ENCODE measurements around the gene KIDINS220. TPM values are rescaled to one million over a fixed set of nuclear protein-coding genes. Genes with fewer than 3 reads are reported as not detected.
A peak's percentile ranks its signal among the peaks of the same experiment; 100 is the strongest.

KIDINS220 gene
- total RNA-seq, 1 donor from 2014 or later, result 109 TPM

DNA sequence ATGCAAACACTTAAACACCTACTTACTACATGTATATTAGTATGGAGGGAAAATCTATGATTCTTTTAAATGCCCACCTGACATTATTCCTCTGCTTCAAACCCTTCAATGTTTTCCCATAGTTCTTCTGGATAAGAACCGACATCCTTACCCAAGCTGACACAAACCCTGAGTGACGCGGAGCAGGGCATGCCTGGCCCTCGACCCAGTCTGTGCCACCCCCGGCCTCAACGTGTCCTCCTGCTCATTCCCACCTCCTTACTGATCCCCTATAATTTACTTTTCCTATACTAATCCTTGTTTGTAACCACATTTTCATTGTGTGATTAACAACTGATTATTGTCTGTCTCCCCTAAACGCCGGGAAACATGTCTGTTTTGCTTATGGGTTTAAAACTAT lies 17.5 kb downstream of the KIDINS220 start:
- Mint-ChIP-seq H3K36me3 (peaks cover 17% of the 10 kb centered on the region), H3K27me3 (ENCODE audit: low read depth) (no peaks in the 10 kb centered on the region), H3K9me3 (no peaks in the 10 kb centered on the region), H3K4me3 (no peak overlapping the region), H3K27ac (peak overlapping the region; percentile 92), H3K4me1 (peaks cover 24% of the 10 kb centered on the region)
- DNase-seq (ENCODE audit: low spot score in 2 of 2, unreplicated experiment in 2 of 2), result no peak
- TF ChIP-seq, protein P1, sequence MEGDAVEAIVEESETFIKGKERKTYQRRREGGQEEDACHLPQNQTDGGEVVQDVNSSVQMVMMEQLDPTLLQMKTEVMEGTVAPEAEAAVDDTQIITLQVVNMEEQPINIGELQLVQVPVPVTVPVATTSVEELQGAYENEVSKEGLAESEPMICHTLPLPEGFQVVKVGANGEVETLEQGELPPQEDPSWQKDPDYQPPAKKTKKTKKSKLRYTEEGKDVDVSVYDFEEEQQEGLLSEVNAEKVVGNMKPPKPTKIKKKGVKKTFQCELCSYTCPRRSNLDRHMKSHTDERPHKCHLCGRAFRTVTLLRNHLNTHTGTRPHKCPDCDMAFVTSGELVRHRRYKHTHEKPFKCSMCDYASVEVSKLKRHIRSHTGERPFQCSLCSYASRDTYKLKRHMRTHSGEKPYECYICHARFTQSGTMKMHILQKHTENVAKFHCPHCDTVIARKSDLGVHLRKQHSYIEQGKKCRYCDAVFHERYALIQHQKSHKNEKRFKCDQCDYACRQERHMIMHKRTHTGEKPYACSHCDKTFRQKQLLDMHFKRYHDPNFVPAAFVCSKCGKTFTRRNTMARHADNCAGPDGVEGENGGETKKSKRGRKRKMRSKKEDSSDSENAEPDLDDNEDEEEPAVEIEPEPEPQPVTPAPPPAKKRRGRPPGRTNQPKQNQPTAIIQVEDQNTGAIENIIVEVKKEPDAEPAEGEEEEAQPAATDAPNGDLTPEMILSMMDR (IDR thresholded peaks at IDR 0.05; ENCODE audit: unreplicated experiment), result no peak

DNA sequence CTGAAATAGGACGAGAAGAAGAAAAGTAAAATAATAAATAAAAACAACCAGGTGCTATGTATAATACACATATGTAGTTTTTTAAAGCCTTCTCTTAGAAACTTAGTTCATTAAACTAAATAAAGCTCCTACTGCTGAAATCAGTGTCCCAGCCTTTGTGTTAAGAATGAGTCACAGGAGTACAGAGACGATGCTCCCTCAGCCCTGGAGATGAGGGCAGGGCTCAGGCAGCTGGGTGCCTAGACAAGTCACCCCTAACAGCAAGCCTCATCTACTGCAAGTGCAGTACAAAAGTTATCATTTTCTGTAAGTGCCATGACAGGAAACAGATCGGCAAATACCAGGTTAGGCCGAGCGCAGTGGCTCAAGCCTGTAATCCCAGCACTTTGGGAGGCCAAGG lies 18.2 kb downstream of the KIDINS220 start:
- H3K36me3 Mint-ChIP-seq, result peaks cover 17% of the 10 kb centered on the region
- no peaks in the 10 kb centered on the region for H3K27me3 Mint-ChIP-seq (ENCODE audit: low read depth)
- peaks cover 24% of the 10 kb centered on the region for H3K4me1 Mint-ChIP-seq
- H3K4me3 Mint-ChIP-seq, result no peak overlapping the region
- H3K27ac Mint-ChIP-seq, result peak overlapping the region; percentile 96
- DNase-seq (ENCODE audit: low spot score in 2 of 2, unreplicated experiment in 2 of 2), result no peak
- TF ChIP-seq, protein P1 (IDR thresholded peaks at IDR 0.05; ENCODE audit: unreplicated experiment), result no peak
- H3K9me3 Mint-ChIP-seq, result no peaks in the 10 kb centered on the region

DNA sequence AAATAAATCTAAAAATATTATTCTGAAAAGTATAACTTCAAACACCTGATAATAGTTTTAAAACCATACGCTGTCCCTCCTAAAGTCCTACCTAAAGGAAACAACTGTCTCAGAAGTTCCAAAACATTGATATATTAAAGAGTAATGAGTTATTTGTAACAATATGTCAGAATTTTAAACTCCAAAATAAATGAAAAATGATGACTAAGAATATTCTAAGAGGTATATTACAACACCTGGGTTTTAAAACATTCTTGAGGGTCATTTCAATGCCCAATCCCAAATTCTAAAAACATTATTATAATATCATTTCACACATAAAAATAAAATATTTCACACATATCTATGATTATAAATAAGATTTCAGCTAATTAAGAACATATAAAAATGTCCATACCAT lies 20.2 kb downstream of the KIDINS220 start:
- Mint-ChIP-seq H3K27me3 (ENCODE audit: low read depth) (no peaks in the 10 kb centered on the region), H3K27ac (no peak overlapping the region), H3K4me3 (no peak overlapping the region), H3K9me3 (no peaks in the 10 kb centered on the region), H3K36me3 (peaks cover 24% of the 10 kb centered on the region), H3K4me1 (peaks cover 24% of the 10 kb centered on the region)
- TF ChIP-seq, protein P1 (IDR thresholded peaks at IDR 0.05; ENCODE audit: unreplicated experiment), result no peak
- no peak for DNase-seq (ENCODE audit: low spot score in 2 of 2, unreplicated experiment in 2 of 2)

DNA sequence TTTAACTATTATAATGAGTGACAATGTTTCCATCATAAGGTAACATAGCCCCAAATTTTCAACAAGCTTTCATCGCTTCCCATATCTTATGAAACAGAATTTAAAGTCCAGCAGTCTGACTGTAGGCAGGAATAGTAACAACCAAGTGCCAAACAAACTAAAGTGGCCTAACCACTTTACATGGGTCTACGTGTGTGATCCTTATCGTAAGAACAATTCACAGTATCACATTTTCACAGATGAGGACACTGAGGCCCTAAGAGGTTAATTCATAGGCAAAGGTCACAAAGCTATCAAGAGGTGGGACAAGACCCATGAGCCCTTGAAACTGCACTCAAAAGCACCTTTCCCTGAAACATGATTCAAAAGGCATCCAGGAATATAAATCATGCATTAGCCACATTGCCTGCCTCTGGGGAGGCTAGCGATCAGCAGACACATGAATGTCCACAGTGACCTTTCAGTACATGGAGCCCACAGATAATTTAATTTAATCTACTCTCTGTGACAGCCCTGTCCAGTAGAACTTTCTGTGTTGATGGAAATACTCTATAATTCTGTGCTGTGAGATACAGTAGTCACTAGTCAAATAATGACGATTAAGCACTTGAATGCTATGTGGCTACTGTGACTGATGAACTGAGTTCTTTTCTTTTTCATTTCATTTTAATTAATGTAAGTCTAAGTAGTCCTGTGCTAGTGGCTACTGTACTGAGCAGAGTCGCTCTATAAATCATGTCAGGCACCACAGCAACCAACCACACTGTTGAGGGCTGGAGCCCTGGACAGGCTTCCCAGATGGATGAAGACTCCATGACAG lies 30.3 kb downstream of the KIDINS220 start:
- H3K27me3 Mint-ChIP-seq (ENCODE audit: low read depth), result no peaks in the 10 kb centered on the region
- no peak overlapping the region for H3K27ac Mint-ChIP-seq
- H3K4me1 Mint-ChIP-seq, result peaks cover 26% of the 10 kb centered on the region
- H3K9me3 Mint-ChIP-seq, result no peaks in the 10 kb centered on the region
- TF ChIP-seq, protein P1 (IDR thresholded peaks at IDR 0.05; ENCODE audit: unreplicated experiment), result no peak
- no peak overlapping the region for H3K4me3 Mint-ChIP-seq
- peaks cover 53% of the 10 kb centered on the region for H3K36me3 Mint-ChIP-seq
- no peak for DNase-seq (ENCODE audit: low spot score in 2 of 2, unreplicated experiment in 2 of 2)

DNA sequence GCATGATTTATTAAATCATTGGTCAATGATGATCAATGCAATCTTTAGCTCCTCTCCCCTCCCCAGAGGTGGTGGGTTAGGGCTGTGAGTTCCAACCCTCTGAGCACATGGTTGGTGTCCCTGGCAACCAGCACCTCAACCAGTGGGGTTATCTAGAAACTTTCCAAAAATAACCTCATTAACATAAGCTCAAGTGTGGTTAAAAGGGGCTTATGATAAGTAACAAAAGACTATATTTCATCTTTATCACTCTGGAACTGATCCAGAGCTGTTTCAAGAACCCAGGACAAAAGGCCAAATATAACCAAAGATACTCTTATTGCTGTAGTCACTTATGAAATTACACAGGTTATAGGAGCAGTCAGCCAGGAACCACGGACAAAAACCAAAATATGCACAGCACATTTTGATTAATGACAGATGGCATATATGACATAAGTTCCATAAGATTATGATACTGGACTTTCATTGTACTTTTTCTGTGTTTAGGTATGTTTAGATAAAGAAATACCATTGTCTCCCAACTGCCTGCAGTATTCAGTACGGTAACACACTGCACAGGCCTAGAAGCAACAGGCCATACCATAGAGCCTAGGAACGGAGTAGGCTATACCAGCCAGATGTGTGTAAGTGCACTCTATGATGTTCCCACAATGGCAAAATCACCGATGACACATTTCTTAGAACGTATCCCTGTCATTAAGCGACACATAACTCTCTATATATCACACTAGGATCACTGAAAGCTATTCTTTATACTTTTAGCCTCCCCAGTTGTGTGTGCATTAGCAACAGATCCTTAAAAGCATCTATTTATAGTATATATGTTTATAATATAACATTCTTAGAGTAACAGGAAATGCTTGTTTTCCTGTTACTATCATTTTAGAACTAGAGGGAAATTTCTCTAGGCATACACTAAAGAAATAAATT lies 31.9 kb downstream of the KIDINS220 start:
- no peak for DNase-seq (ENCODE audit: low spot score in 2 of 2, unreplicated experiment in 2 of 2)
- TF ChIP-seq, protein P1 (IDR thresholded peaks at IDR 0.05; ENCODE audit: unreplicated experiment), result no peak
- peak overlapping the region; percentile 44 for H3K27ac Mint-ChIP-seq
- H3K9me3 Mint-ChIP-seq, result no peaks in the 10 kb centered on the region
- peaks cover 26% of the 10 kb centered on the region for H3K4me1 Mint-ChIP-seq
- peaks cover 46% of the 10 kb centered on the region for H3K36me3 Mint-ChIP-seq
- no peak overlapping the region for H3K4me3 Mint-ChIP-seq
- no peaks in the 10 kb centered on the region for H3K27me3 Mint-ChIP-seq (ENCODE audit: low read depth)
